HCT116 (cell line): ENCODE data around the gene RSL1D1. TPM values are rescaled to one million over a fixed set of nuclear protein-coding genes. Genes with fewer than 3 reads are reported as not detected.

Source experiments
- ATAC-seq: fragments of 200-7000 bp; cut with Tn5 transposase; 2 replicates; pipeline ENCODE4 v1.9.1; 2020; ENCODE audit warnings: mild to moderate bottlenecking, moderate library complexity
- Bru-seq: library from RNA; stranded (reverse); fragments of 400-500 nt; gene quantifications from one replicate; lab custom pipeline; 2021; lab: Mats Ljungman, UMichigan
- BruChase-seq, 2 experiments: library from RNA; stranded (reverse); fragments of 400-500 nt; gene quantifications; one replicate each; lab custom pipeline; 2021; lab: Mats Ljungman, UMichigan
- BruUV-seq: library from RNA; stranded (reverse); fragments of 400-500 nt; replicated peaks from 2 replicates; lab custom pipeline; 2021; lab: Mats Ljungman, UMichigan
- CTCF ChIA-PET: fragments of 300-600 bp; sonication (Branson Sonifier 250); formaldehyde crosslinking; loops from one replicate; lab custom pipeline; 2021; ENCODE audit warnings: antibody characterized with exemption; lab: Charles Lee
- POLR2A ChIA-PET: fragments of 300-600, 350-600 bp; sonication (Branson Sonifier 250); formaldehyde crosslinking; loops from one replicate; lab custom pipeline; 2021; ENCODE audit warnings: antibody characterized with exemption; lab: Charles Lee
- RAD21 ChIA-PET, 2 experiments: fragments of 300-600 bp; sonication (Branson Sonifier 250); formaldehyde crosslinking; loops; one replicate each; lab custom pipeline; 2023; ENCODE audit warnings: low total read pairs in 2 of 2; ENCODE audit not compliant: uncharacterized antibody in 2 of 2, unreplicated experiment in 2 of 2, low non-redundant PET in 1 of 2; lab: Charles Lee
- DNase-seq: peaks from one replicate; pipeline ENCODE4 v3.0.0-alpha.2; 2010; ENCODE audit warnings: low read depth, low spot score
- H2AFZ ChIP-seq: fragments of 200-600 bp; shearing (Covaris generic), sonication (generic); 2 replicates; pipeline ENCODE4 v1.6.1; 2017; ENCODE audit warnings: low read depth, mixed run types, mixed read lengths, antibody characterized with exemption, low read length; ENCODE audit not compliant: poor library complexity, severe bottlenecking
- H3K27ac ChIP-seq: 2 replicates; pipeline ENCODE4 v1.5.1; 2012; ENCODE audit warnings: low read depth, low read length
- H3K27me3 ChIP-seq: fragments of 200-600 bp; sonication (generic); 2 replicates; pipeline ENCODE4 v1.6.1; 2016; ENCODE audit warnings: mixed run types, low read length, mixed read lengths; ENCODE audit not compliant: insufficient read depth
- H3K36me3 ChIP-seq, 2 experiments: fragments of 200-500 bp in 1 of 2; fragments of 200-600 bp in 1 of 2; sonication (Bioruptor generic) in 1 of 2; sonication (generic) in 1 of 2; 2 replicates each; pipeline versions ENCODE4 v1.5.1 to v1.6.1; 2014 to 2016; ENCODE audit warnings: low read length in 2 of 2, inconsistent platforms in 1 of 2, mixed read lengths in 1 of 2, mixed run types in 1 of 2; ENCODE audit not compliant: insufficient read depth in 2 of 2, control insufficient read depth in 1 of 2
- H3K4me1 ChIP-seq, 2 experiments: fragments of 200-600 bp in 1 of 2; sonication (generic) in 1 of 2; 2 replicates each; pipeline versions ENCODE4 v1.5.1 to v1.6.1; 2012 to 2017; ENCODE audit warnings: low read length in 2 of 2, inconsistent platforms in 1 of 2, mild to moderate bottlenecking in 1 of 2, mixed read lengths in 1 of 2, mixed run types in 1 of 2, moderate library complexity in 1 of 2; ENCODE audit not compliant: insufficient read depth in 2 of 2, control insufficient read depth in 1 of 2
- H3K4me2 ChIP-seq: fragments of 200-600 bp; sonication (generic); 2 replicates; pipeline ENCODE4 v1.6.1; 2017; ENCODE audit warnings: mixed run types, low read length, mixed read lengths
- H3K4me3 ChIP-seq, 2 experiments: fragments of 200-600 bp in 1 of 2; sonication (generic) in 1 of 2; replicated peaks in 1 of 2; 2 replicates each; pipeline ENCODE4 v1.5.1; 2011 to 2016; ENCODE audit warnings: low read length in 2 of 2, control low read depth in 1 of 2, low read depth in 1 of 2, mild to moderate bottlenecking in 1 of 2, mixed read lengths in 1 of 2, mixed run types in 1 of 2
- H3K79me2 ChIP-seq: fragments of 200-600 bp; sonication (generic); 2 replicates; pipeline ENCODE4 v1.6.1; 2017; ENCODE audit warnings: mild to moderate bottlenecking, mixed run types, low read length, moderate library complexity, mixed read lengths; ENCODE audit not compliant: insufficient read depth
- H3K9ac ChIP-seq: fragments of 200-600 bp; sonication (generic); 2 replicates; pipeline ENCODE4 v1.6.1; 2016; ENCODE audit warnings: low read length, mixed read lengths
- H3K9me2 ChIP-seq: fragments of 200-600 bp; sonication (generic), shearing (Covaris generic); 2 replicates; pipeline ENCODE4 v1.6.1; 2017; ENCODE audit warnings: mixed run types, mild to moderate bottlenecking, moderate library complexity; ENCODE audit not compliant: insufficient read depth
- H3K9me3 ChIP-seq, 2 experiments: fragments of 200-500 bp in 1 of 2; fragments of 200-600 bp in 1 of 2; sonication (Bioruptor generic) in 1 of 2; sonication (generic) in 1 of 2; 2 replicates each; pipeline ENCODE4 v1.6.1; 2014 to 2017; ENCODE audit warnings: low read length in 2 of 2, mixed read lengths in 2 of 2, inconsistent platforms in 1 of 2, low read depth in 1 of 2, mild to moderate bottlenecking in 1 of 2, mixed run types in 1 of 2, moderate library complexity in 1 of 2; ENCODE audit not compliant: control insufficient read depth in 1 of 2, insufficient read depth in 1 of 2
- H4K20me1 ChIP-seq: fragments of 200-600 bp; sonication (generic), shearing (Covaris generic); 2 replicates; pipeline ENCODE4 v1.6.1; 2017; ENCODE audit warnings: mixed run types, mild to moderate bottlenecking, moderate library complexity; ENCODE audit not compliant: insufficient read depth
- EGR1 ChIP-seq: IDR thresholded peaks from 2 replicates; pipeline ENCODE4 v1.6.1; 2012; ENCODE audit warnings: low read depth
- ELF1 ChIP-seq: IDR thresholded peaks from 2 replicates; pipeline ENCODE4 v1.6.1; 2012; ENCODE audit warnings: low read depth, borderline replicate concordance
- EZH2 ChIP-seq: fragments of 200-600 bp; sonication (generic); IDR thresholded peaks from 2 replicates; pipeline ENCODE4 v1.6.1; 2017; ENCODE audit warnings: antibody characterized with exemption, mixed run types
- EZH2phosphoT487 ChIP-seq: fragments of 200-600 bp; IDR thresholded peaks from 2 replicates; pipeline ENCODE4 v1.6.1; 2018; ENCODE audit warnings: antibody characterized with exemption, borderline replicate concordance
- JUND ChIP-seq: IDR thresholded peaks from 2 replicates; pipeline ENCODE4 v1.6.1; 2012
- POLR2A ChIP-seq: IDR thresholded peaks from 2 replicates; pipeline ENCODE4 v1.7.0; 2011; ENCODE audit warnings: borderline replicate concordance; ENCODE audit not compliant: insufficient read depth, insufficient read length; ENCODE audit errors: extremely low read depth
- POLR2AphosphoS5 ChIP-seq: IDR thresholded peaks from 2 replicates; pipeline ENCODE4 v1.6.1; 2011; ENCODE audit warnings: mild to moderate bottlenecking, low read depth, low read length, moderate library complexity
- SIN3A ChIP-seq: IDR thresholded peaks from 2 replicates; pipeline ENCODE4 v1.6.1; 2012; ENCODE audit warnings: low read depth
- SP1 ChIP-seq: IDR thresholded peaks from 2 replicates; pipeline ENCODE4 v1.6.1; 2012; ENCODE audit warnings: low read depth
- SRF ChIP-seq: IDR thresholded peaks from 2 replicates; pipeline ENCODE4 v1.6.1; 2012; ENCODE audit warnings: low read depth
- YY1 ChIP-seq: IDR thresholded peaks from 2 replicates; pipeline ENCODE4 v1.6.1; 2011; ENCODE audit warnings: low read length, low read depth, moderate library complexity, mild to moderate bottlenecking; ENCODE audit not compliant: insufficient replicate concordance; ENCODE audit errors: extremely low read depth
- ZFX ChIP-seq: fragments of 450-650 bp; IDR thresholded peaks from 2 replicates; pipeline ENCODE4 v1.6.1; 2017
- intact Hi-C: fragments of 100-400 bp; cut with micrococcal nuclease; formaldehyde crosslinking; loops from 2 replicates; pipeline ENCODE4 v1.10.0; 2022
- long read RNA-seq: library from polyadenylated mRNA; unstranded; transcript quantifications from one replicate; pipeline ENCODE4 v2.0.0, GENCODE V29; 2021; ENCODE audit not compliant: unreplicated experiment
- polyA plus RNA-seq: library from polyadenylated mRNA; unstranded; fragments of >200 nt; gene quantifications from 2 replicates; pipeline ENCODE4 v1.2.1, GENCODE V29; 2012; ENCODE audit warnings: missing spikeins
- total RNA-seq: library from RNA; stranded (reverse); gene quantifications from one replicate; pipeline ENCODE4 v1.2.1, GENCODE V29; 2021; ENCODE audit not compliant: unreplicated experiment
- TF ChIP-seq, protein P1 (sequence below): IDR thresholded peaks from 2 replicates; pipeline ENCODE4 v1.6.1; 2012
- TF ChIP-seq, protein P2 (sequence below): IDR thresholded peaks from 2 replicates; pipeline ENCODE4 v1.6.1; 2012
- TF ChIP-seq, protein P3 (sequence below): IDR thresholded peaks from 2 replicates; pipeline ENCODE4 v1.6.1; 2011; ENCODE audit warnings: mild to moderate bottlenecking, low read length, moderate library complexity; ENCODE audit not compliant: insufficient replicate concordance; ENCODE audit errors: extremely low read depth

The RSL1D1 gene
- 291 TPM for total RNA-seq
- polyA plus RNA-seq = 55.7 and 73.4 TPM in 2 replicates
- percentile 98 among the genes with signal in this experiment for Bru-seq, nascent RNA
- percentile 98 among the genes with signal in this experiment for BruChase-seq, experiment 1, labeled RNA remaining after a 6-hour chase
- percentile 97 among the genes with signal in this experiment for BruChase-seq, experiment 2, labeled RNA remaining after a 2-hour chase
- long read RNA-seq, full-length matches to known transcripts = 280 of 394 reads
- long read RNA-seq, partial matches to known transcripts = 57 of 394 reads
- long read RNA-seq, other reads (novel, unspliced or antisense) = 57 of 394 reads

DNA sequence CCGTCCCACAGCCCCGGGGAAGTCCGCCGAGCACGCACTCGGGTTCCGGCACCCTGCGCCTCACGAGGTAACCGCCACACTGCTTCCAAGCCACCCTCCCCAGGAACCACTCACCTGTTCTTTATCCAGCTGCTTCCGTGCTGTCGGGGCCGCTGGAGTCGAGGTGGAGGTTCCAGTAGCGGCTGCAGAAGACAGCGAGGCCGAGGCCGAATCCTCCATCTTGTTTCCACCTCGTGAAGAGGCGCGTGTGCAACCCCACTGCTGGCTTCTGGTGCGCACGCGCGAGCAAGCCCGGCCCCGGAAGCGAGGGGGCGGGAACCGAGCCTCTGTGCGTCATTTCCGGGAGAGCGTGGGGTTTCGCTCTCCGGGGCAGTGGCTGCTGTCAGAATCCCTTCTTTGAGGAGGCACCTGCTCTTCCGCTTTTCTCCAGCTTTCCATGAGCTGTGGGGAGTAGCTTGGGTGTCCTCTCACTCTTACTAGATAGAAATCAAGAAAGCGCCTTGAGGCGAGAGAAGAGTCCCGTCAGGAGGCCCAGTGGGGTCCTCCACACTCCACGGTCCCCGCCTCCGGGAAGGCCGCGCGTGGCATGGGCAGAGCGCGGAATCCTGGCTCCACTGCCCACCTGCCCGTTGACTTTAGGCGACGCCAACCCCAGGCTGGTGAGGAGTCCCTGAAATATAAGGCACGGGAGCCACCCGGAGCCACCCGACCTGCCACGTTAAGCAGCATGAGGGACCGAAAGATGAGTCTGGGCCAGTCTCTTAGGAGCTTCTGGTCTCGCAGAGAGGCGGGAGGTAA is at the start of gene RSL1D1:
Gene RSL1D1, minus strand, starts transcription at position 249 of the 798 bp plus-strand sequence. Its CDS starts 30 bp downstream, at position 219.
- CTCF ChIA-PET = interaction anchor here (1.0 kb wide), 1 partner anchor 216 kb away, joined by 4 read pairs; no protein-coding TSS in a partner anchor
- Histone ChIP-seq H3K9me2 (no peaks in the 10 kb centered on the region), H3K4me3 (peak within 1 kb of the TSS; percentile 74 to 100), H3K79me2 (peaks cover 83% of the 10 kb centered on the region), H3K4me2 (peak within 1 kb of the TSS; percentile 67), H4K20me1 (peaks cover 12% of the 10 kb centered on the region; the same call in 1 of the 2 replicates), H3K9ac (peak within 1 kb of the TSS; percentile 100), H3K27me3 (no peaks in the 10 kb centered on the region), H3K36me3 (peaks cover 30 to 37% of the 10 kb centered on the region in 2 experiments), H3K27ac (peak within 1 kb of the TSS; percentile 96), H3K9me3 (no peaks in the 10 kb centered on the region), H2AFZ (peak within 1 kb of the TSS; percentile 53), H3K4me1 (peaks cover 8 to 22% of the 10 kb centered on the region in 2 experiments; a peak in 3 of 4 replicates)
- intact Hi-C loops = no loop called here
- ATAC-seq (peak; percentile 88), DNase-seq (peak; percentile 84)
- TSS peak; percentile 85 for BruUV-seq
- POLR2A ChIA-PET = interaction anchor here (0.6 kb wide), 1 partner anchor 108 kb away, joined by 3 read pairs; no protein-coding TSS in a partner anchor
- RAD21 ChIA-PET = no interaction called here
- no peak for TF ChIP-seq EGR1
- peak; percentile 87 for TF ChIP-seq POLR2A
- TF ChIP-seq SIN3A = peak; percentile 86
- no peak for TF ChIP-seq EZH2
- peak; percentile 99 for TF ChIP-seq POLR2AphosphoS5
- TF ChIP-seq SP1 = 0 out of 2 replicates have a peak, but pooled peaks have one; percentile 38
- peak; percentile 70; the same call in 1 of the 2 replicates for TF ChIP-seq ZFX
- no peak for TF ChIP-seq SRF
- no peak for TF ChIP-seq JUND
- no peak for TF ChIP-seq EZH2phosphoT487
- TF ChIP-seq, protein P1, sequence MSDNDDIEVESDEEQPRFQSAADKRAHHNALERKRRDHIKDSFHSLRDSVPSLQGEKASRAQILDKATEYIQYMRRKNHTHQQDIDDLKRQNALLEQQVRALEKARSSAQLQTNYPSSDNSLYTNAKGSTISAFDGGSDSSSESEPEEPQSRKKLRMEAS = peak; percentile 96
- TF ChIP-seq ELF1 = no peak; the same call in 1 of the 2 replicates
- TF ChIP-seq, protein P2, sequence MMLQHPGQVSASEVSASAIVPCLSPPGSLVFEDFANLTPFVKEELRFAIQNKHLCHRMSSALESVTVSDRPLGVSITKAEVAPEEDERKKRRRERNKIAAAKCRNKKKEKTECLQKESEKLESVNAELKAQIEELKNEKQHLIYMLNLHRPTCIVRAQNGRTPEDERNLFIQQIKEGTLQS = no peak
- TF ChIP-seq, protein P3, sequence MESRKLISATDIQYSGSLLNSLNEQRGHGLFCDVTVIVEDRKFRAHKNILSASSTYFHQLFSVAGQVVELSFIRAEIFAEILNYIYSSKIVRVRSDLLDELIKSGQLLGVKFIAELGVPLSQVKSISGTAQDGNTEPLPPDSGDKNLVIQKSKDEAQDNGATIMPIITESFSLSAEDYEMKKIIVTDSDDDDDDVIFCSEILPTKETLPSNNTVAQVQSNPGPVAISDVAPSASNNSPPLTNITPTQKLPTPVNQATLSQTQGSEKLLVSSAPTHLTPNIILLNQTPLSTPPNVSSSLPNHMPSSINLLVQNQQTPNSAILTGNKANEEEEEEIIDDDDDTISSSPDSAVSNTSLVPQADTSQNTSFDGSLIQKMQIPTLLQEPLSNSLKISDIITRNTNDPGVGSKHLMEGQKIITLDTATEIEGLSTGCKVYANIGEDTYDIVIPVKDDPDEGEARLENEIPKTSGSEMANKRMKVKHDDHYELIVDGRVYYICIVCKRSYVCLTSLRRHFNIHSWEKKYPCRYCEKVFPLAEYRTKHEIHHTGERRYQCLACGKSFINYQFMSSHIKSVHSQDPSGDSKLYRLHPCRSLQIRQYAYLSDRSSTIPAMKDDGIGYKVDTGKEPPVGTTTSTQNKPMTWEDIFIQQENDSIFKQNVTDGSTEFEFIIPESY = peak; percentile 39
- peak; percentile 93 for TF ChIP-seq YY1
